Kidney tubule cell (primary cell): ENCODE results near the gene ABLIM3.

Experiments
- DNase-seq: peaks from one replicate; pipeline ENCODE4 v3.0.0-alpha.2; 2018; ENCODE audit warnings: low spot score

Gene ABLIM3

GRCh38 chr5:149309354-149309753, 168.1 kb downstream of the ABLIM3 start:
- DNase-seq, result no peak
